Tibial artery (tissue), 4 donors: Measurements from ENCODE around the gene POU4F1.

Experiments used
- DNase-seq, 2 donors: peaks; one replicate each; pipeline ENCODE4 v3.0.0-alpha.2; 2019
- H3K27ac ChIP-seq, 2 donors: fragments of 200-600 bp; sonication (generic) in 1 of 2; 1 replicate in 1 of 2; 2 replicates in 1 of 2; pipeline ENCODE4 v1.5.1; 2018 to 2019; ENCODE audit warnings: mild to moderate bottlenecking in 1 of 2
- H3K27me3 ChIP-seq, 2 donors: fragments of 200-600 bp; sonication (generic) in 1 of 2; one replicate each; pipeline versions ENCODE4 v1.5.1 to v1.6.0; 2016 to 2019
- H3K36me3 ChIP-seq, 3 donors: fragments of 200-600 bp; sonication (generic) in 2 of 3; one replicate each; pipeline ENCODE4 v1.5.1; 2016 to 2019; ENCODE audit warnings: mild to moderate bottlenecking in 2 of 3
- H3K4me1 ChIP-seq, 4 donors: fragments of 200-600 bp; sonication (generic) in 2 of 4; 1 replicate in 3 of 4; 2 replicates in 1 of 4; pipeline ENCODE4 v1.5.1; 2016 to 2019
- H3K4me3 ChIP-seq, 2 donors: fragments of 200-600 bp; sonication (generic) in 1 of 2; 1 replicate in 1 of 2; 2 replicates in 1 of 2; pipeline ENCODE4 v1.5.1; 2018 to 2019; ENCODE audit warnings: mild to moderate bottlenecking in 2 of 2
- H3K9me3 ChIP-seq, 3 donors: fragments of 200-600 bp; sonication (generic) in 1 of 3; one replicate each; pipeline ENCODE4 v1.5.1; 2016 to 2019
- intact Hi-C: fragments of 100-400 bp; cut with DNase I; formaldehyde crosslinking; loops from one replicate; pipeline ENCODE4 v1.15.0; 2023; ENCODE audit warnings: low total_unique reads
- TF ChIP-seq, protein P1 (sequence below), 2 experiments: fragments of 200-600 bp in 1 of 2; fragments of 450-650 bp in 1 of 2; IDR thresholded peaks; one replicate each; pipeline ENCODE4 v1.5.1; 2017 to 2019; ENCODE audit warnings: antibody characterized with exemption in 2 of 2, mild to moderate bottlenecking in 1 of 2, moderate library complexity in 1 of 2

The POU4F1 gene

DNA sequence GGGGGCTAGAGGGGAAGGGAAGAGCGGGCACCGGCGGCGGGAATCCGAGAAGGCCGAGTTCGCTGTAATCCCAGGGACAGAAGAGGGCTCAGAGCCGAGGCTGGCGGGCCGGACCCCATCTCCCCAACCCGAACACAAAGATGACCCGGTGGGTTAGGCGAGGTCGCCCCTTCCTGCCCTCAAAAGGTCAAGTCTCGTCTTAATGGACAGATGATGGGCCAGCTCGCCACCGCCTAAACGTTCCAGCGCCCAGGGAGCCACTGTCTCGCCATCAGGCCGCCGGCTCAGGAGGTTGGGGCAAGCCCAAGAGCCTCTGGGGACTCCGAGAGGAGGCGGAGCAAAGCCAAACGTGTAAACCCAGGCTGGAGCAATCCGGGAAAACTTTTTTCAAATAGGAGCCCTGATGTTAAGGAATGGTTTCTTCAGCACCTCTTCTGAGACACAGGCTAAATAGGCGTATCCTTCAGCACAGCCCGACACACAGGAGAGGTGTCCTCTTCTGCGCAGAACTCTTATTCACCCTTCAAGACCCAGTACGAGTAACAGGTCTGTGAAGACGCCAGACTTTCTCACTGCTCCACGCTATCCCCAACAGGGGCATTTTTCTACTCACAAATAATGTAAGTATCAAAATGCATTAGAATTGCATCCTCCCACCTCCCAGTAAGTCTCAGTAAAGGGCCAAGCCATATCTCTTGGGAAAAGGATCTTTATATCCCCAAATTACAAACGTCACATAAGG is 6.3 kb upstream of the POU4F1 start:
- Histone ChIP-seq H3K27ac (no peak overlapping the region), H3K4me1 (peaks cover 0 to 32% (median 25%) of the 10 kb centered on the region in 4 donors), H3K4me3 (peak overlapping the region; percentile 35 to 50), H3K9me3 (no peaks in the 10 kb centered on the region), H3K36me3 (no peaks in the 10 kb centered on the region), H3K27me3 (peaks cover 8 to 57% of the 10 kb centered on the region in 2 donors)
- TF ChIP-seq, protein P1, sequence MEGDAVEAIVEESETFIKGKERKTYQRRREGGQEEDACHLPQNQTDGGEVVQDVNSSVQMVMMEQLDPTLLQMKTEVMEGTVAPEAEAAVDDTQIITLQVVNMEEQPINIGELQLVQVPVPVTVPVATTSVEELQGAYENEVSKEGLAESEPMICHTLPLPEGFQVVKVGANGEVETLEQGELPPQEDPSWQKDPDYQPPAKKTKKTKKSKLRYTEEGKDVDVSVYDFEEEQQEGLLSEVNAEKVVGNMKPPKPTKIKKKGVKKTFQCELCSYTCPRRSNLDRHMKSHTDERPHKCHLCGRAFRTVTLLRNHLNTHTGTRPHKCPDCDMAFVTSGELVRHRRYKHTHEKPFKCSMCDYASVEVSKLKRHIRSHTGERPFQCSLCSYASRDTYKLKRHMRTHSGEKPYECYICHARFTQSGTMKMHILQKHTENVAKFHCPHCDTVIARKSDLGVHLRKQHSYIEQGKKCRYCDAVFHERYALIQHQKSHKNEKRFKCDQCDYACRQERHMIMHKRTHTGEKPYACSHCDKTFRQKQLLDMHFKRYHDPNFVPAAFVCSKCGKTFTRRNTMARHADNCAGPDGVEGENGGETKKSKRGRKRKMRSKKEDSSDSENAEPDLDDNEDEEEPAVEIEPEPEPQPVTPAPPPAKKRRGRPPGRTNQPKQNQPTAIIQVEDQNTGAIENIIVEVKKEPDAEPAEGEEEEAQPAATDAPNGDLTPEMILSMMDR (IDR thresholded peaks at IDR 0.05), result no peak
- intact Hi-C loops, result no loop called here
- no peak for DNase-seq

DNA sequence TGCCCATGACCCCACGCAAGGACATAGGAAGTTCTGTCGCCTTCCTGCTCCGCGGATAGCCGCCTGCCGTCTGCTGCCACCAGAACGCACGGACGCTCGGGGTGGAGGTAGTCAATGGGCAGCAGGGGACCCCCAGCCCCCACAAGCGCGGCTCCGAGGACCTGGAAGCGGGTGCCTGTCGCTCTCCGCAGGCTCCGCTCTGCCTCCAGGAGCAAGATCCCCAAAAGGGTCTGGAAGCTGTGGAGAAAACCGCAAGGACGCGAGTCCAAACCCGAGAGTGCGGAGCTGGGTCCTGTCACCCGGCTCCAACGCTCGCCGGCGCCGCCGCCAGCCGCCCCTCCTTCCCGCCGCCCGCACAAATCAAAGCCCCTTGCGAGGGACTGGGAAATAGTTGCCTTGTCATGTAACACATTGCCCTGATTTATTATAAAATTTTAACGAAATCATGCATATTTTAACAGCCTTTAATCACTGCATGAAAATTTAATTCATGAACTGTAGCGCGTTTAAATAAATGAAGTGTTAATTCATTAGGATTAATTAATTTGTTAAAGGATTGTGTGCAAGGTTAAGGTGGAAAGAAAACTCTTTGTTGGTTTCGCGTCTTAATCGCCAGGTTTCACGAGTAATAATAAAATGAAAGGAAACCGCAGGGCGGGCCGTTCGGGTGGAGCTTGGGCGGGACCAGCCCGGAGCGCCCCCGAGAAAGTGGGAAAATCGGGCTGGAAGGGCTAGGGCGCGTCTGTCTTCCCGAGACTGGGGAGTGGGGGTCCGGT is 5.5 kb upstream of the POU4F1 start:
- Histone ChIP-seq H3K36me3 (no peaks in the 10 kb centered on the region), H3K27me3 (peaks cover 8 to 65% of the 10 kb centered on the region in 2 donors), H3K4me1 (peaks cover 0 to 34% (median 25%) of the 10 kb centered on the region in 4 donors), H3K27ac (no peak overlapping the region), H3K9me3 (no peaks in the 10 kb centered on the region), H3K4me3 (peak overlapping the region; percentile 35 to 50)
- TF ChIP-seq, protein P1 (IDR thresholded peaks at IDR 0.05), result no peak
- no peak for DNase-seq
- intact Hi-C loops, result no loop called here

DNA sequence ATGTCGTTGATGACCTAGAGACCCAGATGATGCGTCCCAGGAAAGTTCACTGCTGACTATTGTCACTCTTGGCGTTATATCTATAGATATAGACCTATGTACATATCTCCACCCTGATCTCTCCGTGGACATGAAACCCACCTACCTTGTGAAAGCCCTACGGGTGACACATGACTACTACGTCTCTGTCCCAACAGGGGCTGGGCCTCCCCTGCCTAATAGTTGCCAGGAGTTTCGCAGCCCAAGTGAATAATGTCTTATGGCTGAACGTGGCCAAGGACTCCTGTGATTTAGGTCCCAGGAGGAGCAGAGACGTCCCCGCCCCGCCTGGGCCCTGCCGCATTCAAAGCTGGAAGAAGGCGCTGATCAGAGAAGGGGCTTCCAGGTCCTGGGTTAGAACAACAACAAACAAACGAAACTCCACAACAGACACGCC is 4.9 kb upstream of the POU4F1 start:
- intact Hi-C loops, result no loop called here
- H3K4me3 ChIP-seq, result peak overlapping the region; percentile 35 to 50
- H3K4me1 ChIP-seq, result peaks cover 0 to 40% (median 30%) of the 10 kb centered on the region in 4 donors
- no peaks in the 10 kb centered on the region for H3K9me3 ChIP-seq
- TF ChIP-seq, protein P1 (IDR thresholded peaks at IDR 0.05), result no peak
- peaks cover 8 to 71% of the 10 kb centered on the region in 2 donors for H3K27me3 ChIP-seq
- DNase-seq, result no peak
- H3K36me3 ChIP-seq, result no peaks in the 10 kb centered on the region
- H3K27ac ChIP-seq, result no peak overlapping the region

DNA sequence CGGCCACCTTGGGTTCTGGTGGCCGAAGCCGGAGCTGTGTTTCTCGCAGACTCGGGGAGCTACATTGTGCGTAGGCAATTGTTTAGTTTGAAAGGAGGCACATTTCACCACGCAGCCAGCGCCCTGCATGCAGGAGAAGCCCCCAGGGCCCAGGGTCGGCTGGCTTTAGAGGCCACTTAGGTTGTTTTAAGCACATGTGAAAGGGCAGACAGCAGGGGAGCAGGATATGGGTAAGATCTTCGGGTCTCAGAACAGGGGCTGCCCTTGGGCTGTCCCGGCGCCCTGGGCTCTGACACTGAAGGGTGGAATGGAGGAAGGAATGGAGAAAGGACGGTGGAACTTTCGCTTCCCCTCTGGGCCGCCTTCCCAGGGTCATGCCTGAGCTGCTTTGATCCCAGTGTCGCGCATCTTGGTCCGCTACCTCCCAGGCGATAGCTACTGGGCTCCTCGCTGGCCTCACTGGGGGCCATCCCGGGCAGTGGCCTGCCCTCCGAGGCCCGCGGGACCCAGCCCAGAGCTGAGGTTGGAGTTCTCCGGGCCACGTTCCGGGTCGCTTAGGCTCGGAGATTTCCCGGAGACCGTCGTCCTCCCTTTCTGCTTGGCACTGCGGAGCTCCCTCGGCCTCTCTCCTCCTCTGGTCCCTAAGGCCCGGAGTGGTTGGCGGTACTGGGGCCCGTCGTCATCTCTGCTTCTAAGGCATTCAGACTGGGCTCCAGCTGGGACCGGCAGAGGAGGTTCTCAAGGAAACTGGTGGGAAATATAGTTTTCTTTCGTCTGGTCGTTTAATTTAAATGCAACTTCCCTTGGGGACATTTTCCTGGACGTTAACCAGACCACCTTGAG is 4.3 kb upstream of the POU4F1 start:
- peaks cover 0 to 46% (median 37%) of the 10 kb centered on the region in 4 donors for H3K4me1 ChIP-seq
- intact Hi-C loops, result no loop called here
- H3K27me3 ChIP-seq, result peaks cover 8 to 77% of the 10 kb centered on the region in 2 donors
- H3K4me3 ChIP-seq, result peak overlapping the region in 1 of 2 donors; percentile 9
- H3K9me3 ChIP-seq, result no peaks in the 10 kb centered on the region
- H3K36me3 ChIP-seq, result no peaks in the 10 kb centered on the region
- TF ChIP-seq, protein P1 (IDR thresholded peaks at IDR 0.05), result no peak
- DNase-seq, result no peak
- no peak overlapping the region for H3K27ac ChIP-seq
